IMR-90 (cell line): Measurements from ENCODE around the gene ALG13. TPM values are rescaled to one million over a fixed set of nuclear protein-coding genes. Genes with fewer than 3 reads are reported as not detected.

ENCODE experiments used
- ATAC-seq: fragments of 200-7000 bp; cut with Tn5 transposase; 2 replicates; pipeline ENCODE4 v1.9.1; 2020; ENCODE audit warnings: low read depth, mild to moderate bottlenecking, moderate library complexity
- BruUV-seq: library from RNA; stranded (reverse); fragments of 400-500 nt; replicated peaks from 2 replicates; lab custom pipeline; 2021; lab: Mats Ljungman, UMichigan
- CTCF ChIA-PET: fragments of 300-600 bp; formaldehyde crosslinking; extraction: SDS; loops from one replicate; lab custom pipeline; 2021; ENCODE audit warnings: antibody characterized with exemption; lab: Yijun Ruan, JAX
- POLR2A ChIA-PET: fragments of 300-600 bp; sonication (Branson Sonifier 250); formaldehyde crosslinking; loops from one replicate; lab custom pipeline; 2022; ENCODE audit warnings: antibody characterized with exemption; ENCODE audit not compliant: unreplicated experiment; lab: Charles Lee
- DNase-seq: peaks from one replicate; pipeline ENCODE4 v3.0.0; 2013
- H2AFZ ChIP-seq: replicated peaks from 2 replicates; pipeline ENCODE3; 2013; ENCODE audit warnings: low read length, mild to moderate bottlenecking; ENCODE audit not compliant: poor library complexity
- H2AK5ac ChIP-seq: 2 replicates; pipeline ENCODE4 v1.6.1; 2013; ENCODE audit warnings: low read depth, low read length, inconsistent platforms
- H2AK9ac ChIP-seq: replicated peaks from 2 replicates; pipeline ENCODE3; 2013; ENCODE audit warnings: mild to moderate bottlenecking, low read depth, low read length, moderate library complexity; ENCODE audit not compliant: poor library complexity
- H2BK120ac ChIP-seq: 2 replicates; pipeline ENCODE4 v1.6.1; 2013; ENCODE audit warnings: low read depth, low read length, inconsistent platforms
- H2BK15ac ChIP-seq: 3 replicates; pipeline ENCODE4 v1.6.1; 2013; ENCODE audit warnings: low read depth, low read length, inconsistent platforms
- H2BK20ac ChIP-seq: 2 replicates; pipeline ENCODE4 v1.6.1; 2013; ENCODE audit warnings: low read depth, mild to moderate bottlenecking, inconsistent platforms, low read length, moderate library complexity
- H2BK5ac ChIP-seq: 2 replicates; pipeline ENCODE4 v1.6.1; 2013; ENCODE audit warnings: mild to moderate bottlenecking, low read depth, low read length, inconsistent platforms; ENCODE audit not compliant: poor library complexity, severe bottlenecking
- H3K14ac ChIP-seq: replicated peaks from 2 replicates; pipeline ENCODE4 v1.6.1; 2013; ENCODE audit warnings: low read depth, low read length, inconsistent platforms
- H3K18ac ChIP-seq: 2 replicates; pipeline ENCODE4 v1.6.1; 2013; ENCODE audit warnings: low read depth, low read length, control low read depth
- H3K23ac ChIP-seq: 2 replicates; pipeline ENCODE4 v1.6.1; 2013; ENCODE audit warnings: low read depth, low read length, inconsistent platforms
- H3K27ac ChIP-seq: 2 replicates; pipeline ENCODE4 v1.5.1; 2013; ENCODE audit warnings: mild to moderate bottlenecking, control low read depth, low read length; ENCODE audit not compliant: insufficient read depth
- H3K27me3 ChIP-seq: 2 replicates; pipeline ENCODE4 v1.6.1; 2013; ENCODE audit warnings: low read length; ENCODE audit not compliant: control insufficient read depth, insufficient read depth
- H3K36me3 ChIP-seq: 2 replicates; pipeline ENCODE4 v1.6.1; 2013; ENCODE audit warnings: low read length, mixed read lengths; ENCODE audit not compliant: control insufficient read depth, insufficient read depth
- H3K4ac ChIP-seq: 2 replicates; pipeline ENCODE4 v1.6.1; 2013; ENCODE audit warnings: low read depth, low read length, inconsistent platforms
- H3K4me1 ChIP-seq: 2 replicates; pipeline ENCODE4 v1.6.1; 2013; ENCODE audit warnings: low read length, mixed read lengths; ENCODE audit not compliant: control insufficient read depth, insufficient read depth
- H3K4me2 ChIP-seq: 2 replicates; pipeline ENCODE4 v1.6.1; 2013; ENCODE audit warnings: low read depth, mild to moderate bottlenecking, control low read depth, low read length, moderate library complexity
- H3K4me3 ChIP-seq: 2 replicates; pipeline ENCODE4 v1.5.1; 2013; ENCODE audit warnings: low read depth, mild to moderate bottlenecking, control low read depth, low read length, moderate library complexity; ENCODE audit not compliant: insufficient read depth
- H3K56ac ChIP-seq: 2 replicates; pipeline ENCODE4 v1.6.1; 2013; ENCODE audit warnings: low read length, inconsistent platforms; ENCODE audit not compliant: insufficient read depth; ENCODE audit errors: extremely low read depth
- H3K79me1 ChIP-seq, 2 experiments: 2 replicates each; pipeline ENCODE4 v1.6.1; 2013; ENCODE audit warnings: low read length in 2 of 2, inconsistent platforms in 1 of 2, low read depth in 1 of 2
- H3K9ac ChIP-seq: 2 replicates; pipeline ENCODE4 v1.6.1; 2013; ENCODE audit warnings: low read depth, low read length, control low read depth
- H3K9me1 ChIP-seq: 2 replicates; pipeline ENCODE4 v1.6.1; 2013; ENCODE audit warnings: low read length, inconsistent platforms; ENCODE audit not compliant: insufficient read depth
- H3K9me3 ChIP-seq: 2 replicates; pipeline ENCODE4 v1.6.1; 2013; ENCODE audit warnings: low read length; ENCODE audit not compliant: control insufficient read depth, insufficient read depth
- H4K20me1 ChIP-seq: 2 replicates; pipeline ENCODE4 v1.6.1; 2013; ENCODE audit warnings: low read length, inconsistent platforms; ENCODE audit not compliant: insufficient read depth
- H4K5ac ChIP-seq: 2 replicates; pipeline ENCODE4 v1.6.1; 2013; ENCODE audit warnings: mild to moderate bottlenecking, low read depth, low read length, control low read depth
- H4K8ac ChIP-seq, 2 experiments: 2 replicates each; pipeline ENCODE4 v1.6.1; 2013; ENCODE audit warnings: low read depth in 2 of 2, low read length in 2 of 2, control low read depth in 1 of 2, inconsistent platforms in 1 of 2
- H4K91ac ChIP-seq: 2 replicates; pipeline ENCODE4 v1.6.1; 2013; ENCODE audit warnings: low read depth, low read length, inconsistent platforms; ENCODE audit not compliant: insufficient read depth
- ELK1 ChIP-seq: fragments of 150-350 bp; IDR thresholded peaks from 2 replicates; pipeline ENCODE4 v1.6.1; 2016; ENCODE audit warnings: low read depth, mild to moderate bottlenecking, low read length, moderate library complexity, borderline replicate concordance
- MXI1 ChIP-seq: IDR thresholded peaks from 2 replicates; pipeline ENCODE4 v1.6.1; 2012; ENCODE audit warnings: low read depth, mild to moderate bottlenecking, low read length, moderate library complexity, borderline replicate concordance
- WGBS, 2 experiments: methylation state at CpG; one replicate each; pipeline versions ENCODE4 v1.1.5 to v1.1.7; 2013; ENCODE audit warnings: missing lambda C conversion rate in 2 of 2; ENCODE audit not compliant: insufficient read length in 1 of 2; ENCODE audit errors: extremely low coverage in 2 of 2; 5-methylcytosine and 5-hydroxymethylcytosine counted together
- dilution Hi-C: fragments of 300-500 bp; cut with HindIII; formaldehyde crosslinking; loops from one replicate; pipeline ENCODE4 v1.14.3; 2018; ENCODE audit warnings: low sequenced_read_pairs; ENCODE audit not compliant: unreplicated experiment
- in situ Hi-C: fragments of 300-500 bp; cut with MboI; formaldehyde crosslinking; loops from 3 replicates; pipeline ENCODE4 v1.14.3; 2019; ENCODE audit warnings: low sequenced_read_pairs, inconsistent platforms, mixed read lengths
- intact Hi-C: fragments of 100-400 bp; cut with micrococcal nuclease; formaldehyde crosslinking; loops from 2 replicates; pipeline ENCODE4 v1.10.0; 2022
- polyA plus RNA-seq, 3 experiments: library from polyadenylated mRNA; depleted of rRNA; stranded (reverse); fragments of >200 nt; gene quantifications; 2 replicates each; pipeline ENCODE4 v1.2.3, GENCODE V29; 2012; ENCODE audit warnings: low replicate concordance in 1 of 3
- total RNA-seq: library from RNA; depleted of rRNA; stranded (reverse); fragments of >200 nt; gene quantifications from 2 replicates; pipeline ENCODE4 v1.2.3, GENCODE V29; 2012

ALG13 gene
- total and polyA plus RNA-seq, 2 of the 4 experiments (the other 2 are of a cell fraction): 42.7 to 54.0 TPM

GRCh38 chrX:111649638-111650037 is 31.3 kb upstream of the ALG13 start:
- intact Hi-C loops (no loop called here), dilution Hi-C loops (no loop called here), in situ Hi-C loops (no loop called here)
- Histone ChIP-seq H3K27ac (no peak overlapping the region), H2AK5ac (no peak overlapping the region), H3K4me3 (no peak overlapping the region), H3K79me1 (no peaks in the 10 kb centered on the region), H3K23ac (no peak overlapping the region), H4K5ac (no peak overlapping the region), H3K56ac (no peak overlapping the region), H3K4ac (no peak overlapping the region), H2AFZ (no peak overlapping the region), H2BK20ac (no peak overlapping the region), H3K36me3 (no peaks in the 10 kb centered on the region), H2BK120ac (no peak overlapping the region), H4K8ac (no peak overlapping the region), H3K9me1 (no peaks in the 10 kb centered on the region; the same call in 1 of the 2 replicates), H3K27me3 (no peaks in the 10 kb centered on the region), H2BK5ac (no peak overlapping the region), H3K14ac (no peak overlapping the region), H2AK9ac (no peak overlapping the region), H4K91ac (no peak overlapping the region), H4K20me1 (no peaks in the 10 kb centered on the region), H2BK15ac (no peak overlapping the region), H3K4me2 (no peak overlapping the region), H3K4me1 (no peaks in the 10 kb centered on the region), H3K9me3 (peaks cover 1% of the 10 kb centered on the region; the same call in 1 of the 2 replicates), H3K18ac (no peak overlapping the region), H3K9ac (no peak overlapping the region)
- ChIA-PET CTCF (no interaction called here), POLR2A (no interaction called here)
- DNase-seq (no peak), ATAC-seq (no peak)
- 40% methylated on average over 1 of the region's 1 CpG; no CpG with 5 or more reads in 1 of the 2 experiments for WGBS, 2 experiments
- TF ChIP-seq ELK1 (no peak), MXI1 (no peak)
- BruUV-seq: no TSS peak
